Glutamatergic neuron (in vitro differentiated cells): Measurements from ENCODE around the gene CDC34. TPM values are rescaled to one million over a fixed set of nuclear protein-coding genes. Genes with fewer than 3 reads are reported as not detected.
A peak's percentile ranks its signal among the peaks of the same experiment; 100 is the strongest.

ENCODE experiments used
- DNase-seq: peaks from one replicate; pipeline ENCODE4 v3.0.0; 2022
- H3K27ac Mint-ChIP-seq: one replicate; pipeline ENCODE4 v1.8.0; 2020; ENCODE audit warnings: mild to moderate bottlenecking, mixed read lengths, inconsistent platforms; ENCODE audit not compliant: unreplicated experiment
- H3K27me3 Mint-ChIP-seq: one replicate; pipeline ENCODE4 v1.8.0; 2020; ENCODE audit warnings: mild to moderate bottlenecking, moderate library complexity, mixed read lengths, inconsistent platforms; ENCODE audit not compliant: unreplicated experiment
- H3K36me3 Mint-ChIP-seq: one replicate; pipeline ENCODE4 v1.8.0; 2020; ENCODE audit warnings: mild to moderate bottlenecking, mixed read lengths, inconsistent platforms; ENCODE audit not compliant: unreplicated experiment
- H3K4me1 Mint-ChIP-seq: one replicate; pipeline ENCODE4 v1.8.0; 2020; ENCODE audit warnings: mild to moderate bottlenecking, low read depth, mixed read lengths, inconsistent platforms; ENCODE audit not compliant: unreplicated experiment
- H3K4me3 Mint-ChIP-seq: one replicate; pipeline ENCODE4 v1.8.0; 2020; ENCODE audit warnings: mild to moderate bottlenecking, mixed read lengths, inconsistent platforms; ENCODE audit not compliant: unreplicated experiment
- H3K9me3 Mint-ChIP-seq: one replicate; pipeline ENCODE4 v1.8.0; 2020; ENCODE audit warnings: mild to moderate bottlenecking, moderate library complexity, mixed read lengths, inconsistent platforms; ENCODE audit not compliant: unreplicated experiment
- CTCF ChIP-seq: fragments of 200-600 bp; sonication (generic); IDR thresholded peaks from one replicate; pipeline ENCODE4 v1.5.0; 2021; ENCODE audit not compliant: partially characterized antibody, unreplicated experiment
- total RNA-seq: library from RNA; stranded (reverse); fragmentation: NEBNext Ultra II Directional; extraction: Animal tissue kit (Norgen Biotek cat#: 25700); gene quantifications from one replicate; pipeline ENCODE4 v1.2.1, GENCODE V29; 2021; ENCODE audit not compliant: unreplicated experiment

Gene CDC34
- total RNA-seq, 1 donor from 2014 or later = 136 TPM

GRCh38 chr19:572743-573518 lies 41.4 kb downstream of the CDC34 start:
- Mint-ChIP-seq H3K27me3 (peaks cover 14% of the 10 kb centered on the region), H3K9me3 (peaks cover 16% of the 10 kb centered on the region), H3K36me3 (no peaks in the 10 kb centered on the region), H3K27ac (peak overlapping the region; percentile 77), H3K4me3 (peak overlapping the region; percentile 94), H3K4me1 (peaks cover 21% of the 10 kb centered on the region)
- no peak for TF ChIP-seq CTCF
- DNase-seq = no peak

GRCh38 chr19:573519-573825 lies 41.9 kb downstream of the CDC34 start:
- H3K4me1 Mint-ChIP-seq = peaks cover 21% of the 10 kb centered on the region
- no peak for DNase-seq
- H3K9me3 Mint-ChIP-seq = peaks cover 16% of the 10 kb centered on the region
- H3K27ac Mint-ChIP-seq = peak overlapping the region; percentile 77
- H3K27me3 Mint-ChIP-seq = peaks cover 14% of the 10 kb centered on the region
- H3K36me3 Mint-ChIP-seq = no peaks in the 10 kb centered on the region
- peak overlapping the region; percentile 94 for H3K4me3 Mint-ChIP-seq
- TF ChIP-seq CTCF = no peak

GRCh38 chr19:574658-575526 lies 43.3 kb downstream of the CDC34 start:
- no peak for DNase-seq
- no peak for TF ChIP-seq CTCF
- Mint-ChIP-seq H3K4me3 (peak overlapping the region; percentile 86), H3K27ac (peak overlapping the region; percentile 33), H3K27me3 (peaks cover 13% of the 10 kb centered on the region), H3K4me1 (peaks cover 19% of the 10 kb centered on the region), H3K9me3 (peaks cover 12% of the 10 kb centered on the region), H3K36me3 (no peaks in the 10 kb centered on the region)

- Mint-ChIP-seq H3K4me1 (peaks cover 19% of the 10 kb centered on the region), H3K9me3 (peaks cover 11% of the 10 kb centered on the region), H3K36me3 (no peaks in the 10 kb centered on the region), H3K27ac (no peak overlapping the region), H3K4me3 (peak overlapping the region; percentile 61), H3K27me3 (peaks cover 12% of the 10 kb centered on the region)
- no peak for DNase-seq
- TF ChIP-seq CTCF = no peak
Observed at GRCh38 chr19:575527-576506, 44.3 kb downstream of the CDC34 start.
